HepG2 (cell line): ENCODE measurements around the gene CALML5. TPM values are rescaled to one million over a fixed set of nuclear protein-coding genes. Genes with fewer than 3 reads are reported as not detected.

Experiments used
- ATAC-seq: fragments of 200-7000 bp; cut with Tn5 transposase; 3 replicates; pipeline ENCODE4 v1.9.1; 2020; ENCODE audit warnings: mild to moderate bottlenecking, moderate library complexity
- BruUV-seq: library from RNA; stranded (reverse); fragments of 400-500 nt; replicated peaks from 2 replicates; lab custom pipeline; 2021; lab: Mats Ljungman, UMichigan
- CTCF ChIA-PET: fragments of 300-600 bp; formaldehyde crosslinking; extraction: SDS; loops from one replicate; lab custom pipeline; 2021; ENCODE audit warnings: low total read pairs, inconsistent platforms, low intra/inter-chr PET ratio; lab: Yijun Ruan, JAX
- POLR2A ChIA-PET: fragments of 350-600 bp; sonication (Branson Sonifier 250); formaldehyde crosslinking; loops from one replicate; lab custom pipeline; 2020; ENCODE audit warnings: antibody characterized with exemption, inconsistent platforms; lab: Yijun Ruan, JAX
- DNase-seq: peaks from one replicate; pipeline ENCODE4 v3.0.0-alpha.2; 2015; ENCODE audit warnings: low spot score
- FAIRE-seq: peaks from 3 replicates; lab custom pipeline; 2011; peaks lifted over from hg19 to GRCh38; lab: Jason Lieb, UNC
- H2AFZ ChIP-seq: one replicate; pipeline ENCODE4 v1.6.1; 2011; ENCODE audit warnings: low read length, inconsistent platforms
- H3K27ac ChIP-seq: fragments of 300-600 bp; 3 replicates; pipeline ENCODE4 v1.8.0; 2011; ENCODE audit warnings: mixed run types, mild to moderate bottlenecking, mixed read lengths, low read length, inconsistent platforms; ENCODE audit not compliant: insufficient read depth; ENCODE audit errors: extremely low read length
- H3K27me3 ChIP-seq, 2 experiments: fragments of 200-600 bp in 1 of 2; 2 replicates in 1 of 2; 3 replicates in 1 of 2; pipeline versions ENCODE4 v1.6.0 to v1.8.0; 2011; ENCODE audit warnings: low read length in 2 of 2, mild to moderate bottlenecking in 2 of 2, moderate library complexity in 2 of 2, inconsistent platforms in 1 of 2; ENCODE audit not compliant: insufficient read depth in 2 of 2, control insufficient read depth in 1 of 2
- H3K36me3 ChIP-seq, 2 experiments: fragments of 200-600 bp in 1 of 2; replicated peaks in 1 of 2; 2 replicates in 1 of 2; 3 replicates in 1 of 2; pipeline versions ENCODE4 v1.5.1 to v1.8.0; 2011; ENCODE audit warnings: low read length in 2 of 2, inconsistent platforms in 1 of 2; ENCODE audit not compliant: insufficient read depth in 2 of 2, control insufficient read depth in 1 of 2
- H3K4me1 ChIP-seq: 2 replicates; pipeline ENCODE4 v1.5.1; 2012; ENCODE audit warnings: low read length, inconsistent platforms; ENCODE audit not compliant: insufficient read depth
- H3K4me2 ChIP-seq: 2 replicates; pipeline ENCODE4 v1.6.0; 2011; ENCODE audit warnings: low read depth, low read length, inconsistent platforms
- H3K4me3 ChIP-seq, 3 experiments: fragments of 200-600 bp in 1 of 3; sonication (generic), shearing (Covaris generic) in 1 of 3; replicated peaks in 1 of 3; 2 replicates each; pipeline ENCODE4 v1.5.1; 2011 to 2016; ENCODE audit warnings: low read length in 3 of 3, inconsistent platforms in 2 of 3, low read depth in 2 of 3, mild to moderate bottlenecking in 2 of 3, control low read depth in 1 of 3, mixed read lengths in 1 of 3; ENCODE audit not compliant: insufficient read depth in 1 of 3
- H3K79me2 ChIP-seq: one replicate; pipeline ENCODE4 v1.6.1; 2011; ENCODE audit warnings: low read length, inconsistent platforms; ENCODE audit not compliant: insufficient read depth
- H3K9ac ChIP-seq: 2 replicates; pipeline ENCODE4 v1.6.0; 2011; ENCODE audit warnings: mild to moderate bottlenecking, low read depth, low read length, inconsistent platforms; ENCODE audit not compliant: insufficient read depth
- H3K9me3 ChIP-seq: 2 replicates; pipeline ENCODE4 v1.5.1; 2012; ENCODE audit warnings: mild to moderate bottlenecking, low read length
- H4K20me1 ChIP-seq: 2 replicates; pipeline ENCODE4 v1.6.0; 2011; ENCODE audit warnings: inconsistent platforms, mild to moderate bottlenecking, low read length, moderate library complexity; ENCODE audit not compliant: insufficient read depth
- EZH2 ChIP-seq: conservative IDR thresholded peaks from 2 replicates; pipeline ENCODE4 v1.6.1; 2012; ENCODE audit warnings: mild to moderate bottlenecking, low read depth, low read length, moderate library complexity
- RBM39 ChIP-seq: fragments of 200-400 bp; formaldehyde crosslinking; IDR thresholded peaks from one replicate; pipeline ENCODE4 v1.6.1; 2018; ENCODE audit warnings: antibody characterized with exemption, mild to moderate bottlenecking, low read depth, low read length; ENCODE audit not compliant: poor library complexity, severe bottlenecking
- SALL1 ChIP-seq: sonication (generic); formaldehyde crosslinking; IDR thresholded peaks from 2 replicates; pipeline ENCODE4 v1.8.0; 2022; ENCODE audit warnings: mild to moderate bottlenecking, missing genetic modification reagents
- TBL1XR1 ChIP-seq: fragments of 150-350 bp; IDR thresholded peaks from 2 replicates; pipeline ENCODE4 v1.6.1; 2014; ENCODE audit warnings: borderline replicate concordance, low read length; ENCODE audit not compliant: partially characterized antibody
- TBX3 ChIP-seq: fragments of 450-650 bp; IDR thresholded peaks from 2 replicates; pipeline ENCODE4 v1.6.1; 2017; ENCODE audit warnings: antibody characterized with exemption, mild to moderate bottlenecking, inconsistent platforms, borderline replicate concordance
- ZBTB38 ChIP-seq: sonication (generic); formaldehyde crosslinking; IDR thresholded peaks from 2 replicates; pipeline ENCODE4 v1.5.1; 2020; ENCODE audit warnings: mild to moderate bottlenecking, missing genetic modification reagents
- ZFYVE20 ChIP-seq: sonication (generic); formaldehyde crosslinking; IDR thresholded peaks from 2 replicates; pipeline ENCODE4 v1.8.0; 2023; ENCODE audit warnings: low read depth, mild to moderate bottlenecking, moderate library complexity, missing genetic modification reagents, borderline replicate concordance
- ZNF607 ChIP-seq: sonication (generic); formaldehyde crosslinking; IDR thresholded peaks from 2 replicates; pipeline ENCODE4 v1.5.1; 2020; ENCODE audit warnings: missing genetic modification reagents, mild to moderate bottlenecking, borderline replicate concordance
- ZNF891 ChIP-seq: sonication (generic); formaldehyde crosslinking; IDR thresholded peaks from 2 replicates; pipeline ENCODE4 v1.5.0; 2020; ENCODE audit warnings: mild to moderate bottlenecking, missing genetic modification reagents
- WGBS: methylation state at CpG from one replicate; pipeline ENCODE4 v1.1.6; 2017; ENCODE audit warnings: low lambda C conversion rate; 5-methylcytosine and 5-hydroxymethylcytosine counted together
- in situ Hi-C: cut with HindIII; loops from 2 replicates; pipeline ENCODE4 v1.10.0; 2017; ENCODE audit warnings: low pct_unique_long_range_greater_than_20kb; ENCODE audit not compliant: extremely low pct_ligation_motif_present
- intact Hi-C: fragments of 100-400 bp; cut with micrococcal nuclease; formaldehyde crosslinking; loops from one replicate; pipeline ENCODE4 v1.10.0; 2022; ENCODE audit not compliant: unreplicated experiment
- polyA plus RNA-seq, 8 experiments: library from polyadenylated mRNA; depleted of rRNA in 3 of 8; stranded (reverse) in 7 of 8; unstranded in 1 of 8; fragments of >200 nt; fragmentation: Illumina TruSeq in 4 of 8; extraction: Trizol in 4 of 8; gene quantifications; 2 replicates each; pipeline versions ENCODE4 v1.2.1 to v1.2.3, GENCODE V29; 2011 to 2016; ENCODE audit warnings: low read depth in 4 of 8, missing spikeins in 1 of 8, mixed read lengths in 1 of 8; ENCODE audit not compliant: insufficient read depth in 1 of 8
- total RNA-seq, 5 experiments: library from RNA; depleted of rRNA; stranded (reverse); fragments of >200 nt; fragmentation: Illumina TruSeq; extraction: Trizol; gene quantifications; 2 replicates each; pipeline ENCODE4 v1.2.3, GENCODE V29; 2016; ENCODE audit warnings: low read depth in 1 of 5

The CALML5 gene
- total and polyA plus RNA-seq, 2 of the 13 experiments (the other 11 are each of a cell fraction or from before 2014, with no cell fraction given), result not detected

GRCh38 chr10:5485948-5486852 lies 13.2 kb downstream of the CALML5 start:
- H3K79me2 ChIP-seq, result no peaks in the 10 kb centered on the region
- no peaks in the 10 kb centered on the region for H4K20me1 ChIP-seq
- peak overlapping the region in 1 of 3 experiments; percentile 25; a peak in 1 of 6 replicates for H3K4me3 ChIP-seq
- in situ Hi-C loops (no loop called here), intact Hi-C loops (no loop called here)
- peak overlapping the region; percentile 40 for H3K4me2 ChIP-seq
- H3K9ac ChIP-seq, result no peak overlapping the region; the same call in 1 of the 2 replicates
- no TSS peak for BruUV-seq
- no peak for TF ChIP-seq ZNF607 (CRISPR knock-in tag)
- TF ChIP-seq TBL1XR1, result no peak
- TF ChIP-seq ZFYVE20 (CRISPR knock-in tag), result no peak
- TF ChIP-seq ZBTB38 (CRISPR knock-in tag), result no peak
- TF ChIP-seq SALL1 (CRISPR knock-in tag), result peak; percentile 15; the same call in 1 of the 2 replicates
- 0 out of 2 replicates have a peak, but pooled peaks have one; percentile 19 for TF ChIP-seq ZNF891 (CRISPR knock-in tag)
- ChIA-PET POLR2A (interaction anchor here (0.8 kb wide), 1 partner anchor 63 kb away, joined by 3 read pairs; no protein-coding TSS in a partner anchor), CTCF (no interaction called here)
- peaks cover 60% of the 10 kb centered on the region for H3K4me1 ChIP-seq
- FAIRE-seq, result no peak
- H3K9me3 ChIP-seq, result no peaks in the 10 kb centered on the region
- ATAC-seq, result peak; percentile 61
- H2AFZ ChIP-seq, result no peak overlapping the region
- WGBS, result 24% methylated on average over 11 of the region's 13 CpGs
- H3K27ac ChIP-seq, result no peak overlapping the region
- DNase-seq, result no peak
- no peaks in the 10 kb centered on the region for H3K36me3 ChIP-seq
- H3K27me3 ChIP-seq, result peaks cover 2 to 36% of the 10 kb centered on the region in 2 experiments; a peak in 3 of 5 replicates

- Histone ChIP-seq H3K79me2 (no peaks in the 10 kb centered on the region), H3K9ac (no peak overlapping the region), H3K4me3 (no peak overlapping the region), H3K4me1 (peaks cover 69% of the 10 kb centered on the region), H3K27ac (no peak overlapping the region), H2AFZ (no peak overlapping the region), H3K36me3 (no peaks in the 10 kb centered on the region), H3K4me2 (no peak overlapping the region), H3K27me3 (peaks cover 2 to 36% of the 10 kb centered on the region in 2 experiments; a peak in 3 of 5 replicates)
- in situ Hi-C loops, result no loop called here
- POLR2A ChIA-PET, result no interaction called here
- DNase-seq, result no peak
- no TSS peak for BruUV-seq
- 53% methylated on average over 14 of the region's 14 CpGs for WGBS
- TF ChIP-seq EZH2 (0 out of 2 replicates have a peak, but pooled peaks have one; percentile 12), TBX3 (no peak), RBM39 (no peak)
- TF ChIP-seq, all 625 proteins: peak for 1
- CTCF ChIA-PET, result no interaction called here
- no peak for ATAC-seq
- Histone ChIP-seq H4K20me1 (no peaks in the 10 kb centered on the region), H3K9me3 (no peaks in the 10 kb centered on the region)
- no peak for FAIRE-seq
- intact Hi-C loops, result no loop called here
These were observed 14.1 kb downstream of the CALML5 start for GRCh38 chr10:5485290-5485689.
